CD4-positive, alpha-beta T cell treated with Interleukin-10 for 1 hour (primary cell): ENCODE results near the gene RNF175.

Experiments
- DNase-seq: peaks from one replicate; pipeline ENCODE4 v3.0.0-alpha.2; 2020

RNF175 gene

GRCh38 chr4:153759407-153760316 lies at the start of gene RNF175:
Gene RNF175 (minus strand): TSS chr4:153760024. CDS start chr4:153759862, 162 bp downstream.
- no peak for DNase-seq

GRCh38 chr4:153809307-153809706 lies 49.5 kb upstream of the RNF175 start:
- peak; percentile 42 for DNase-seq

GRCh38 chr4:153808175-153808574 lies 48.4 kb upstream of the RNF175 start:
- DNase-seq = no peak

GRCh38 chr4:153806073-153806472 lies 46.2 kb upstream of the RNF175 start:
- DNase-seq = no peak

GRCh38 chr4:153804722-153805121 lies 44.9 kb upstream of the RNF175 start:
- no peak for DNase-seq

- no peak for DNase-seq
These were observed 39.9 kb upstream of the RNF175 start for GRCh38 chr4:153799694-153800074.

GRCh38 chr4:153798901-153799693 lies 39.3 kb upstream of the RNF175 start:
- DNase-seq = no peak

- DNase-seq = no peak
These were observed 38.6 kb upstream of the RNF175 start for GRCh38 chr4:153798420-153798819.

- no peak for DNase-seq
These were observed 34.2 kb upstream of the RNF175 start for GRCh38 chr4:153794006-153794405.

GRCh38 chr4:153792618-153793247 lies 32.9 kb upstream of the RNF175 start:
- no peak for DNase-seq

GRCh38 chr4:153791746-153792617 lies 32.2 kb upstream of the RNF175 start:
- peak; percentile 23 for DNase-seq

GRCh38 chr4:153790962-153791551 lies 31.2 kb upstream of the RNF175 start:
- no peak for DNase-seq

GRCh38 chr4:153790500-153790865 lies 30.7 kb upstream of the RNF175 start:
- no peak for DNase-seq

GRCh38 chr4:153789741-153790499 lies 30.1 kb upstream of the RNF175 start:
- DNase-seq = no peak

- DNase-seq = no peak
These were observed 28.8 kb upstream of the RNF175 start, which contains the start of gene SFRP2 for GRCh38 chr4:153788413-153789276. Gene SFRP2 (minus strand): TSS chr4:153789083. CDS start chr4:153788835, 248 bp downstream.

GRCh38 chr4:153788051-153788412 lies 28.2 kb upstream of the RNF175 start:
- DNase-seq = no peak

- DNase-seq = no peak
These were observed 27.8 kb upstream of the RNF175 start for GRCh38 chr4:153787575-153787974.

GRCh38 chr4:153787061-153787560 lies 27.3 kb upstream of the RNF175 start:
- no peak for DNase-seq

GRCh38 chr4:153785910-153786721 lies 26.3 kb upstream of the RNF175 start:
- DNase-seq = peak; percentile 18
